GM18508 (cell line): Measurements from ENCODE around the gene DYNLL2.
"Not testable (repeated sequence)": the region's sequence is repeated elsewhere in the genome, so short reads cannot be mapped to it uniquely, and the experiment has no call there.

Experiments
- ATAC-seq: cut with Tn5 transposase; IDR thresholded peaks from one replicate; pipeline ENCODE4 v1.9.1; 2021; ENCODE audit warnings: moderate number of reproducible peaks; ENCODE audit not compliant: insufficient read depth, unreplicated experiment

DYNLL2 gene

DNA sequence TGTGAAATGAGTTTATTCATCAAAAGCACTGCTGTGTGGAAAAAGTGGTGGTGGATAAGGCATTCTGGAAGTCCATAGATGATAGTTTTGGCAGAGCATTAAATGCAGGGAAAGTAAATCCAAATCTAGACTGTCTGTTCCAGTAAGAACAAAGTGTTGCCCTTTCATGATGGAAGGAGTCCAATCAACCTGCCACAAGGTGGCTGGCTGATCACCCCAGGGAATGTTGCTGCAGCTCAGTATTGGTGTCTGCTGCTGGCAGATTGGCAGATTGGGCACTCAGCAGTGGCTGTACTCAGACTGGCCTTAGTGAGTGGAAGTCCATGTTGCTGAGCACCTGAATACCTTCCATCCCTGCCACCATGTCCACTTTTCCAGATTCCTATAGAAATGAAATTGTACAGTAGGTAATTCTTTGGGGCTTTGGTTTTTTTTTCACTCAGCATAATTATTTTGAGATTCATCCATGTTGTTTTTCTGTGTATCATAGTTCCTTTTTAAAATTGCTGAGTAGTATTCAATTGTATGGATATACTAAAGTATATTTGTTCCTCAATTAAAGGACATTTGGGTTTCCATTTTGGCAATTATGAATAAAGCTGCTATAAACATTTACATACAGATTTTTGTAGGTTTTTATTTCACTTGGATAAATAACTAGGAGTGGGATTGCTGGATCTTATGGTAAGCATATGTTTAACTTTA, 14.3 kb downstream of the DYNLL2 start:
- ATAC-seq, result no peak

GRCh38 chr17:58100506-58100905, 17.3 kb downstream of the DYNLL2 start:
- no peak for ATAC-seq

DNA sequence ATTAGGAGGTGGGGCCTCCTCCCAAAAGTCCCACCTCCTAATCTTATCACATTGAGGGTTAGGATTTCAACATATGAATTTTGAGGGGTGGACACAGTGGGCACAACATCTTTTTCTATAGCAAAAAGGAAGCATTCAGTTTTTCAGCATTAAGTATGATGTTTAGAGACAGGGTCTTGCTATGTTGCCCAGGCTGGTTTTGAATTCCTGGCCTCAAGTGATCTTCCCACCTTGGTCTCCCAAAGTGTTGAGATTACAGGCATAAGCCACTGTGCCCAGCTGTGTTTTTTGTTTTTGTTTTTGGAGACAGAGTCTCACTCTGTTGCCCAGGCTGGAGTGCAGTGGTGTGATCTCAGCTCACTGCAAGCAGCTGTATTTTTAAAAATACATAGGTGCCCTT, 18.7 kb downstream of the DYNLL2 start:
- not testable (repeated sequence) for ATAC-seq

DNA sequence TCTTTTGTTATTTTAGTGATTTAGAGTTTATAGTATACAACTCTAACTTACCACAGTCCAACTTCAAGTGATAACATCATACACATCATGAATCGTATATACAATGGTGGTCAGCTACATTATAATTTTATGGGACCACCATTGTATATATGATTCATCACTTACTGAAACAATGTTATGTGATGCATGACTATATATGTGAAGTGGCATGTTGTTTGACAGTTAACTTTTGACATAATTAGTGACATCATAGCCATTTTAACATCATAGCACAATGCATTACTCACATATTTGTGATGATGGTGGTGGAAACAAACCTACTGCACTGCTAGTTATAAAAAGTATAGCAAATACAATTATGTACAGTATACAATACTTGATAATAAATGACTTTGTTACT, 21.9 kb downstream of the DYNLL2 start:
- ATAC-seq, result no peak

GRCh38 chr17:58107306-58107705, 24.1 kb downstream of the DYNLL2 start:
- no peak for ATAC-seq

DNA sequence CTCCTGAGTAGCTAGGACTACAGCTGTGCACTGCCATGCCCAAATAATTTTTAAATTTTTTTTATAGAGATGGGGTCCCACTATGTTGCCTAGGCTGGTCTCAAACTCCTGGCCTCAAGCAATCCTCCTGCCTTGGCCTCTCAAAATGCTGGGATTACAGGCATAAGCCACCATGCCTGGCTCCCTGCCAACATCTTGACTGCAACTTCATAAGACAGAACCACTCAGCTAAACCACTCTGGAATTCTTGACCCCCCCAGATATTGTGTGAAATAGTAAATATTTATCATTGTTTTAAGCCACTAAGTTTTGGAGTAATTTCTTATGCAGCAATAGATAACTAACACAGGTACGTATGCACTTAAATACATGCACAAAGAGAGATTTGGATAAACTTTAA, 26.0 kb downstream of the DYNLL2 start:
- ATAC-seq, result no peak

DNA sequence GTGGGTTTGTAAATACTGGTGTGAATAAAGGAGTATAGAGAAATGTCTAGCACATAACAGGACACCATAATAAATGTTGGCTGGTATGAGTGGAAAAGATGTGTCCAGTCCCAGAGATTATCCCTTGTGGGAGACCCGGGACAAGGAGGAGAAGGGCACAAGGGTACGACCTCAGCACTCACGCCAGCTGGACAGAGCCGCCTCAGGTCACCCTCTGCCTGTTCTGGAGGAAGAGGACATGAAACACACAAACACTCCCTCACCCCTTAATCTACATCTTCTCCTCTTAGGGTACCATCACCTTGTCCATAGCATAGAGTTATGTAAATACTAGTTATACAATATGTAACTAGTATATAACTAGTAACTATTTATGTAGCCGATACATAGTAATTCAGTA, 26.8 kb downstream of the DYNLL2 start:
- no peak for ATAC-seq

DNA sequence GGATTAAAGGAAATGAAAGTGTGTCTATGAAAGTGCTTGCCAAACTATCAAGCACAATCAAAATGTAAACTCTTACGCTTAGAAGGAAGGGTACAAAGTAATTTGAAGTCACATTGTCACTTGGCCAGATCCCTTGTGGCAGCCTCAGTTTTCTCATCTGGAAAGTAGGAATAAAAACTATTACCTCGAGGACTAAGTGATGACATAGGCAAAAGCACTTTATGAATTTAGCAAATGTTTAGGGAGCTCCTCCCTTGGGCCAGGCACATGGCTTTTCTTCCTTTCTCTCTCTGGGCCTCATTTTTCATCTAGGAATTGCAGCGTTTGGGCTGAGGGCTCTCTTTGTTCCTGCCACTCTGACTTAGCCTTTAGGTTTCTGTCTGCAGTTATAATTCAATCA, 28.5 kb downstream of the DYNLL2 start:
- ATAC-seq, result no peak

DNA sequence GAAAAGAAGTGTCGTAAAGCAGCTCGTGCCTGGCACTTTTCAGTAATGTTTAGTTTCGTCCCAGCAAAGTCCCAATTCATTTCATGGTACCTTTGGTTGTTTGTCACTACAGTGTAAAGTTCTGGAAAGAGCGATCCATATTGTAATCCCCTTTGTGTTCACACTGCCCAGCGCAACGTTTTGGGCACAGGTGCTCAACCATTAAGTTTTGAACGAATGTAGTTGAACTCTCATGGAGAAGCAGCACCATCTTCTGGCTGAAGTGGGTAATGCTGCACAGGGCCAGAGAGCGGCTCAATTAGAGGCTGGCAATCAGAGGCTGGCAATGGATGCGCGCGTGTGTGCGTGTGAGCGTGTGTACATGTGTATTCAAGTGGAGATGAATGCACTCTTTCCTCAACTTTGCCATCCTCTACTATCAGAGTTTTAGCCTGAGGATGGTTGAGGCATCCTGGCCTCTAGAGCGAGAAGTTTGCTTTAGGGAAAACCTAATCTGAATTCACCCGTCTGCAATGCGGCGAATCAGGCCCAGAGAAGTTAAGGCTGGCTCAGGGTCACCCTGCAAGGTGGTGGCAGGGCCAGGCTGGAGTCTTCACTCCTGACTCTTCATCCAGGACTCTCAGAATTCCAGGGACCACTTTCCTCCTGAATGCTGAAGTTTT, 29.9 kb downstream of the DYNLL2 start:
- no peak for ATAC-seq

DNA sequence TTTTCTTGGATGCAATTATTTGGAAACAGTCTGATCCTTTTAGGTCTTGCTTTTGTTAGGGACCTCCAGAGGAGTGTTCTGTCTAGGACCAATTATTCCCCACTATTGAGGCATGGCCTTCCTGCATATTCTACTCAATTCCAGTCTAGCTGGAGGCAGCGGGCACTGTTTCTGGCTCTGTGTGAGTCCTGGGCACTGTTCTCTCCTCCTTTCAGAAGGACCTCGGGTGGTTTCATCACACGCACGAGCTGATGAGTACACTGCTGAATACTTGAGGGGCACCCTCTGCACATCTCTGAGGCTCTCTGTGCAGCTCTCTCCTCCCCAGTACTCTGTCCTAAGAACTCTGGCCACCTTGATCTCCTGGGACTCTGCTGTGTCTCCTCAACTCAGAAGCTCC, 30.7 kb downstream of the DYNLL2 start:
- ATAC-seq, result no peak

DNA sequence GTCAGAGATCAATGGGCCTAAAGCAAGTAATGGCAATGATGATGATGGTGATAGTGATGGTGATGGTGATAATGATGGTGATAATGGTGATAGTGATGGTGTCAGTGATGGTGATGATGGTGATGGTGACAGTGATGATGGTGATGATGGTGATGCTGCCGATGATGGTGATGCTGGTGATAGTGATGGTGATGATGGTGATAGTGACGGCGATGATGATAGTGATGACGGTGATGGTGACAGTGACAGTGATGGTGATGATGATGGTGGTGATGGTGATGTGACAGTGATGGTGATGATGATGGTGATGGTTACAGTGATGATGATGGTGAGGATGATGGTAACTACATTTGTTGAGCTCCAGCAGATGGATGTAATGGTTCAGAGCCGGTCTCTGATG, 34.2 kb downstream of the DYNLL2 start:
- no peak for ATAC-seq

DNA sequence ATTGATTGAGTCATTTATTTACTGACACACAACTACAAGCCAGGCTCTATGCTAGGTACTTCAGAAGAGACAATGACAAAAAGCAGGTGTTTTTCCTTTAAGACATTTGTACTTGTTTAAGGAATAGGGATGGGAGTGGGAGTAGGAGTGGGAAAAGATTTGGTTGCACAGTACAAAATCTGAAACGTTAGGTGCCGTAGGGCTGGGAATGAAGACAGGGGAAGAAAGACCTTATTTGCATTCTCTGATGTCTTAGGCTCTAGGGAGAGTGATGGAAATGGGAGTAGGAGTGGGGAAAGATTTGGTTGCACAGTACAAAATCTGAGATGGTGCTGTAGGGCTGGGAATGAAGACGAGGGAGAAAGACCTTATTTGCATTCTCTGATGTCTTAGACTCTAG, 36.3 kb downstream of the DYNLL2 start:
- ATAC-seq, result no peak

DNA sequence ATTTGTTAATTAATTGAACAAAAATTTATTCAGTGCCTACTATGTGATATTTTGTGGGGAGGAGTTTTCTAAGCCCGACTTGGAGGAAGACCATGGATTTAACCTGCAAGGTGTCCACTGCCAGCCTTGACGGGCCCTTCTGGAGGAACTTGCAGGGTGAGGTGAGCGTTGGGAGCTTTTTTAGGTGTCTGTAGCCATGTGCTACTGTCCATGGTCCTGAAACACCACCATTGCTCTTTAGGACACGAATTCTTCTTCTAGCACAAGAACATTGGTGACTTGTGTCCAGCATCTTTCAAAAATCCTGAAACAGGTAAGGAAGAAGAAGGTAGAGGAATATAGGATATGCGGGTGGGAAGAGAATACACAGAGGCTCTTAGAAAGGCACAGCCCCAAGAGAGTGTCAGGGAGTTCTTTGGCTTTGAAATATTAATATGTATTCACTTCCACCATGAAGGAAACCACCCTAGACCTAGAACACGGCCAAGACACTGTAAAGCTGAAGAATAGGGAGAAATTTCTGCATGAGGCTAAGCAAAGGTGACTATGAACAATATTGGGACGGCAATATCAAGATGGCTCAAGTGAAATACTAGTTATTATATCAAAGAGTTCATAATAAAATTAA, 37.1 kb downstream of the DYNLL2 start:
- no peak for ATAC-seq

- ATAC-seq, result no peak
These were observed 38.7 kb downstream of the DYNLL2 start for GRCh38 chr17:58121925-58122324.

DNA sequence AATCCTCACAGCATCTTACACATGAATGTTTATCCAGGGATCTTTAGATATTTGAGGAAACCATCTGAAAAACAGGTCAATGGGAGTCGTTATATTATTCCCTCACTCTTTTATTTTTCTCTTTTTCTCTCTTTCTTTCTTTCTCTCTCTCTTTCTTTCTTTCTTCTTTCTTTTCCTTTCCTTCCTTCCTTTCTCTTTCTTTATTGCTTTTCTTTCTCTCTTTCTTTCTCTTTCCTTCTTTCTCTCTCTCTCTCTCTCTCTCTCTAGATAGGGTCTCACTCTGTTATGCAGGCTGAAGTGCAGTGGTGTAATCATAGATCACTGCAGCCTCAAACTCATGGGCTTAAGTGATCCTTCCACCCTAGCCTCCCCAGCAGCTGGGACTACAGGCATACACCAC, 44.6 kb downstream of the DYNLL2 start:
- no peak for ATAC-seq

GRCh38 chr17:58132697-58133096, 49.5 kb downstream of the DYNLL2 start:
- not testable (repeated sequence) for ATAC-seq

DNA sequence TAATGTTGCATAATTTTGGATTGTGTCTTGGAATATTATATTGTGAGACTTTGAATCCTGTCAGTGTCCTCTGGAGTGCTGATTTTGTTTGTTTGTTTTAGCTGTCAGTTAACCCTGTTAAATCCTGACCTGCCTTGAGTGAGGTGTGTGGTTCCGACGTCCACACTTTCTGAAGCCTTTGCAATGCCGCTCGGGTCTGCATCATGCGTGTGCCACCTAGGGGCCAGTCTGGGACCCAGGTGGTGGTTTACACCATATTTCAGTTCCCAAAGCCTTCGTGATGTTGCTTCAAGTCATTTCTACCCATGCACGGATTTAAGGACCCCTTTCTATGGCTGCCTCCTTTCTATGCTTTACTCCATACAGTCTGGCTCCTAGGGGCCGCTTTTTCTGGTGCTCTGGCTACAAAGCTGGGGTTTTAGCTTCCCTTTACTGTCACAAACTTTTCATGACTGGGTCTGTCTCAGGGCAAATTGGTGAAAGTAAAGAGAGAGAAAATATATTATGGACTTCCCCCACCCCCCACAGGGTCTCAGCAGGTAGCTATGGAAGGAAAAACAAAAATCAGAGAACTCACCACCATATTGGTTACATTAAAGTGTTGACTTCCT, 53.6 kb downstream of the DYNLL2 start:
- no peak for ATAC-seq

DNA sequence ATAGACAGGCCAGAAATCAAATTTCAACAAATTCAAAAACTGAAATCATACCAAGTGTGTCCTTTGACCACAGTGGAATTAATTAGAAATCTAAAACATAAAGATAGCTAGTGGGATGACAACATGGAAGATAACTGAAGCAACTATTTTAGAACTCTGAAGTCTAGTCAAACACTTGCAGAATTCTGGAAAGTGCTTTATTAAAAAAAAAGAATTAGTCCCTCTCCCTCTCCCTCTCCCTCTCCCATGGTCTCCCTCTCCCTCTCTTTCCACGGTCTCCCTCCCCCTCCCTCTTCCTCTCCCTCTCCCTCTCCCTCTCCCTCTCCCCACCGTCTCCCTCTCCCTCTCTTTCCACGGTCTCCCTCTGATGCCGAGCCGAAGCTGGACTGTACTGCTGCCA, 58.3 kb downstream of the DYNLL2 start:
- no peak for ATAC-seq

DNA sequence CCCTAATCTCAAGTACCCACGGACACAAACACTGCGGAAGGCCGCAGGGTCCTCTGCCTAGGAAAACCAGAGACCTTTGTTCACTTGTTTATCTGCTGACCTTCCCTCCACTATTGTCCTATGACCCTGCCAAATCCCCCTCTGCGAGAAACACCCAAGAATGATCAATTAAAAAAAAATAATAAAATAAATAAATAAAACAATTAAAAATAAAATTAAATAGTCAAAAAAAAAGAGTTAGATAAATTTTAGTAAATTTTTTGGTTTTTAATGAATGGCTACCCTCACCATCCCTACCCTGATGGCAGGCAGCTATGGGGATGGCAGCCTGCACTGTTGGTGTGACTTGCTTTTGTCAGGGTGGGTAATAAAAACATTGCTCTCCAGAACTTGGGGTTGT, 60.1 kb downstream of the DYNLL2 start:
- ATAC-seq, result not testable (repeated sequence)

- ATAC-seq, result no peak
These were observed 61.6 kb downstream of the DYNLL2 start for GRCh38 chr17:58144801-58145200.
